Measurements from ENCODE around the gene APBA2. TPM values are rescaled to one million over a fixed set of nuclear protein-coding genes. Genes with fewer than 3 reads are reported as not detected.

Gene APBA2
- total and polyA plus RNA-seq, 10 of the 15 experiments (the other 5 are each of a cell fraction or from before 2014, with no cell fraction given): 0.06 to 0.26 (median 0.07) TPM; not detected in 7

DNA sequence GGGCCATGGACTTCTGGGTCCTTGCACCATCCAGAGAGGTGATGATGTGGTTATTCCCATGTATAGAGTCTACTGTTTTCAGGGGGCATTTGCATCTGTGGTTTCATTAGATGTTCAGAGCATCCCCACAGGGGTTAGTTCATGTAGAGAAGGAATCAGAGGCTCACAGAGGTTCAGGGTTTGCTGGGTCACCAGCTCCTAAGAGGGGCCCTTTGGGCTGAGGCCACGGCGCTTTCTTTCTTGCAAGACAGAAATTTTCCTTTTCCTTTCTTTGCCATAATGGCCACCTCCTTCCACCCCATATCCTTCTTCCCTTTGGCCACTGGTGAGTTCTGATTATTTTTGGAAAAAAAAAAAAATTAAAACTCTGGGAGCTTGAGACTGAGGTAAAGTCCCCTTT, 62.3 kb downstream of the APBA2 start:
- DNase-seq (ENCODE audit: low read depth, low spot score): no peak
- in situ Hi-C loops (cut with MboI) (no loop called here), intact Hi-C loops (cut with micrococcal nuclease; ENCODE audit: unreplicated experiment) (no loop called here)
- SMC1A ChIA-PET (ENCODE audit: uncharacterized antibody, unreplicated experiment): no interaction called here
- Histone ChIP-seq H3K4me2 (ENCODE audit: control insufficient read depth, insufficient read depth) (no peak overlapping the region), H3K27me3 (replicated peaks in 1 of 2; ENCODE audit: control insufficient read depth in 2 of 2, insufficient read depth in 2 of 2, low read length in 1 of 2) (peaks cover 0 to 3% of the 10 kb centered on the region in 2 experiments; a peak in 3 of 4 replicates), H3K27ac (ENCODE audit: control insufficient read depth, insufficient read depth) (no peak overlapping the region), H2AFZ (ENCODE audit: control insufficient read depth, low read depth, low read length) (no peak overlapping the region), H3K9me3 (replicated peaks; ENCODE audit: control insufficient read depth, insufficient read depth, low read length) (no peaks in the 10 kb centered on the region), H3K79me2 (ENCODE audit: control insufficient read depth, insufficient read depth, low read length) (no peaks in the 10 kb centered on the region), H3K4me1 (ENCODE audit: control insufficient read depth, insufficient read depth, low read length) (no peaks in the 10 kb centered on the region), H4K20me1 (ENCODE audit: control insufficient read depth, insufficient read depth) (no peaks in the 10 kb centered on the region), H3K9ac (ENCODE audit: control insufficient read depth, insufficient read depth, low read length) (no peak overlapping the region), H3K4me3 (no peak overlapping the region), H3K36me3 (ENCODE audit: control insufficient read depth in 2 of 2, insufficient read depth in 2 of 2, low read length in 1 of 2) (no peaks in the 10 kb centered on the region)
- RAD21 ChIA-PET (ENCODE audit: unreplicated experiment): no interaction called here
- BruUV-seq (replicated peaks): no TSS peak
- POLR2A ChIA-PET: no interaction called here
- FAIRE-seq: no peak
- WGBS (ENCODE audit: insufficient coverage, insufficient replicate concordance, low lambda C conversion rate, missing lambda C conversion rate): 32% methylated on average over 2 of the region's 2 CpGs
- ATAC-seq: no peak
- CTCF ChIA-PET: interaction anchor here (0.8 kb wide), 1 partner anchor 30 kb away, joined by 3 read pairs; no protein-coding TSS in a partner anchor
- TF ChIP-seq, protein P1, sequence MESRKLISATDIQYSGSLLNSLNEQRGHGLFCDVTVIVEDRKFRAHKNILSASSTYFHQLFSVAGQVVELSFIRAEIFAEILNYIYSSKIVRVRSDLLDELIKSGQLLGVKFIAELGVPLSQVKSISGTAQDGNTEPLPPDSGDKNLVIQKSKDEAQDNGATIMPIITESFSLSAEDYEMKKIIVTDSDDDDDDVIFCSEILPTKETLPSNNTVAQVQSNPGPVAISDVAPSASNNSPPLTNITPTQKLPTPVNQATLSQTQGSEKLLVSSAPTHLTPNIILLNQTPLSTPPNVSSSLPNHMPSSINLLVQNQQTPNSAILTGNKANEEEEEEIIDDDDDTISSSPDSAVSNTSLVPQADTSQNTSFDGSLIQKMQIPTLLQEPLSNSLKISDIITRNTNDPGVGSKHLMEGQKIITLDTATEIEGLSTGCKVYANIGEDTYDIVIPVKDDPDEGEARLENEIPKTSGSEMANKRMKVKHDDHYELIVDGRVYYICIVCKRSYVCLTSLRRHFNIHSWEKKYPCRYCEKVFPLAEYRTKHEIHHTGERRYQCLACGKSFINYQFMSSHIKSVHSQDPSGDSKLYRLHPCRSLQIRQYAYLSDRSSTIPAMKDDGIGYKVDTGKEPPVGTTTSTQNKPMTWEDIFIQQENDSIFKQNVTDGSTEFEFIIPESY (IDR thresholded peaks at IDR 0.05): no peak
- TF ChIP-seq CTCF (IDR thresholded peaks at IDR 0.05 in 2 of 3, conservative IDR thresholded peaks at IDR 0.05 in 1 of 3; ENCODE audit: control insufficient read depth in 2 of 3, extremely low read depth in 1 of 3, insufficient read depth in 1 of 3, low read depth in 3 of 3, low read length in 3 of 3): no peak
- TF ChIP-seq PAX8 (IDR thresholded peaks at IDR 0.05): no peak
- TF ChIP-seq, protein P2, sequence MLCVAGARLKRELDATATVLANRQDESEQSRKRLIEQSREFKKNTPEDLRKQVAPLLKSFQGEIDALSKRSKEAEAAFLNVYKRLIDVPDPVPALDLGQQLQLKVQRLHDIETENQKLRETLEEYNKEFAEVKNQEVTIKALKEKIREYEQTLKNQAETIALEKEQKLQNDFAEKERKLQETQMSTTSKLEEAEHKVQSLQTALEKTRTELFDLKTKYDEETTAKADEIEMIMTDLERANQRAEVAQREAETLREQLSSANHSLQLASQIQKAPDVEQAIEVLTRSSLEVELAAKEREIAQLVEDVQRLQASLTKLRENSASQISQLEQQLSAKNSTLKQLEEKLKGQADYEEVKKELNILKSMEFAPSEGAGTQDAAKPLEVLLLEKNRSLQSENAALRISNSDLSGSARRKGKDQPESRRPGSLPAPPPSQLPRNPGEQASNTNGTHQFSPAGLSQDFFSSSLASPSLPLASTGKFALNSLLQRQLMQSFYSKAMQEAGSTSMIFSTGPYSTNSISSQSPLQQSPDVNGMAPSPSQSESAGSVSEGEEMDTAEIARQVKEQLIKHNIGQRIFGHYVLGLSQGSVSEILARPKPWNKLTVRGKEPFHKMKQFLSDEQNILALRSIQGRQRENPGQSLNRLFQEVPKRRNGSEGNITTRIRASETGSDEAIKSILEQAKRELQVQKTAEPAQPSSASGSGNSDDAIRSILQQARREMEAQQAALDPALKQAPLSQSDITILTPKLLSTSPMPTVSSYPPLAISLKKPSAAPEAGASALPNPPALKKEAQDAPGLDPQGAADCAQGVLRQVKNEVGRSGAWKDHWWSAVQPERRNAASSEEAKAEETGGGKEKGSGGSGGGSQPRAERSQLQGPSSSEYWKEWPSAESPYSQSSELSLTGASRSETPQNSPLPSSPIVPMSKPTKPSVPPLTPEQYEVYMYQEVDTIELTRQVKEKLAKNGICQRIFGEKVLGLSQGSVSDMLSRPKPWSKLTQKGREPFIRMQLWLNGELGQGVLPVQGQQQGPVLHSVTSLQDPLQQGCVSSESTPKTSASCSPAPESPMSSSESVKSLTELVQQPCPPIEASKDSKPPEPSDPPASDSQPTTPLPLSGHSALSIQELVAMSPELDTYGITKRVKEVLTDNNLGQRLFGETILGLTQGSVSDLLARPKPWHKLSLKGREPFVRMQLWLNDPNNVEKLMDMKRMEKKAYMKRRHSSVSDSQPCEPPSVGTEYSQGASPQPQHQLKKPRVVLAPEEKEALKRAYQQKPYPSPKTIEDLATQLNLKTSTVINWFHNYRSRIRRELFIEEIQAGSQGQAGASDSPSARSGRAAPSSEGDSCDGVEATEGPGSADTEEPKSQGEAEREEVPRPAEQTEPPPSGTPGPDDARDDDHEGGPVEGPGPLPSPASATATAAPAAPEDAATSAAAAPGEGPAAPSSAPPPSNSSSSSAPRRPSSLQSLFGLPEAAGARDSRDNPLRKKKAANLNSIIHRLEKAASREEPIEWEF (IDR thresholded peaks at IDR 0.05; ENCODE audit: insufficient replicate concordance, low read depth, low read length): no peak
- TF ChIP-seq, protein P3, sequence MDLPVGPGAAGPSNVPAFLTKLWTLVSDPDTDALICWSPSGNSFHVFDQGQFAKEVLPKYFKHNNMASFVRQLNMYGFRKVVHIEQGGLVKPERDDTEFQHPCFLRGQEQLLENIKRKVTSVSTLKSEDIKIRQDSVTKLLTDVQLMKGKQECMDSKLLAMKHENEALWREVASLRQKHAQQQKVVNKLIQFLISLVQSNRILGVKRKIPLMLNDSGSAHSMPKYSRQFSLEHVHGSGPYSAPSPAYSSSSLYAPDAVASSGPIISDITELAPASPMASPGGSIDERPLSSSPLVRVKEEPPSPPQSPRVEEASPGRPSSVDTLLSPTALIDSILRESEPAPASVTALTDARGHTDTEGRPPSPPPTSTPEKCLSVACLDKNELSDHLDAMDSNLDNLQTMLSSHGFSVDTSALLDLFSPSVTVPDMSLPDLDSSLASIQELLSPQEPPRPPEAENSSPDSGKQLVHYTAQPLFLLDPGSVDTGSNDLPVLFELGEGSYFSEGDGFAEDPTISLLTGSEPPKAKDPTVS (IDR thresholded peaks at IDR 0.05; ENCODE audit: low read depth, low read length): no peak
- TF ChIP-seq SMC3 (IDR thresholded peaks at IDR 0.05; ENCODE audit: borderline replicate concordance, low read length): no peak
- no peak for TF ChIP-seq MEF2B (IDR thresholded peaks at IDR 0.05; ENCODE audit: partially characterized antibody, poor library complexity, severe bottlenecking)
- TF ChIP-seq GABPA (IDR thresholded peaks at IDR 0.05; ENCODE audit: low read depth): no peak
- no peak for TF ChIP-seq NRF1 (conservative IDR thresholded peaks at IDR 0.05; ENCODE audit: low read depth, low read length)
- TF ChIP-seq, protein P4, sequence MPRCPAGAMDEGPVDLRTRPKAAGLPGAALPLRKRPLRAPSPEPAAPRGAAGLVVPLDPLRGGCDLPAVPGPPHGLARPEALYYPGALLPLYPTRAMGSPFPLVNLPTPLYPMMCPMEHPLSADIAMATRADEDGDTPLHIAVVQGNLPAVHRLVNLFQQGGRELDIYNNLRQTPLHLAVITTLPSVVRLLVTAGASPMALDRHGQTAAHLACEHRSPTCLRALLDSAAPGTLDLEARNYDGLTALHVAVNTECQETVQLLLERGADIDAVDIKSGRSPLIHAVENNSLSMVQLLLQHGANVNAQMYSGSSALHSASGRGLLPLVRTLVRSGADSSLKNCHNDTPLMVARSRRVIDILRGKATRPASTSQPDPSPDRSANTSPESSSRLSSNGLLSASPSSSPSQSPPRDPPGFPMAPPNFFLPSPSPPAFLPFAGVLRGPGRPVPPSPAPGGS (IDR thresholded peaks at IDR 0.05; ENCODE audit: borderline replicate concordance, insufficient read depth, low read depth, low read length, poor library complexity, severe bottlenecking): no peak
- TF ChIP-seq SREBF1 (IDR thresholded peaks at IDR 0.05; ENCODE audit: low read length): no peak
- TF ChIP-seq ASH2L (IDR thresholded peaks at IDR 0.05; ENCODE audit: borderline replicate concordance, low read depth): no peak
